GM19463 (cell line): ENCODE results near the gene NKIRAS2.
A peak's percentile ranks its signal among the peaks of the same experiment; 100 is the strongest.
"Not testable (repeated sequence)": the region's sequence is repeated elsewhere in the genome, so short reads cannot be mapped to it uniquely, and the experiment has no call there.

ENCODE experiments used
- ATAC-seq: cut with Tn5 transposase; IDR thresholded peaks from one replicate; pipeline ENCODE4 v1.9.1; 2021; ENCODE audit warnings: mild to moderate bottlenecking, moderate library complexity; ENCODE audit not compliant: unreplicated experiment

The NKIRAS2 gene

DNA sequence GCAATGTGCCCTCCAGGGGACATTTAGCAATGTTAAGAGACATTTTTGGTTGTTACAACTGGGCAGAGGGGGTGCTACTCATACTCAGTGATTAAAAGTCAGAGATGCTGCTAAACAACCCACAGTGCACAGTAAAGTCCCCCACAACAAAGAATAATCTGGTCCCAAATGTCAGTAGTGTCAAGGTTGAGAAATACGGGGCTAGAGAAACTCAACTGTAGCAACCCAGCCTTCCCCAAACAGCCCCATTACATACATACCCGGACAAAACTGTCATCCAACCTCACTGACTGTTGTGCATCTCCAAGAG, 23.1 kb upstream of the NKIRAS2 start:
- ATAC-seq: no peak

- no peak for ATAC-seq
Measured at GRCh38 chr17:41998497-41998896, 21.4 kb upstream of the NKIRAS2 start.

- no peak for ATAC-seq
Measured at GRCh38 chr17:42000413-42001133, 19.3 kb upstream of the NKIRAS2 start.

- ATAC-seq: no peak
Measured at GRCh38 chr17:42001729-42002128, 18.2 kb upstream of the NKIRAS2 start.

GRCh38 chr17:42002175-42002791, 17.6 kb upstream of the NKIRAS2 start:
- ATAC-seq: no peak

DNA sequence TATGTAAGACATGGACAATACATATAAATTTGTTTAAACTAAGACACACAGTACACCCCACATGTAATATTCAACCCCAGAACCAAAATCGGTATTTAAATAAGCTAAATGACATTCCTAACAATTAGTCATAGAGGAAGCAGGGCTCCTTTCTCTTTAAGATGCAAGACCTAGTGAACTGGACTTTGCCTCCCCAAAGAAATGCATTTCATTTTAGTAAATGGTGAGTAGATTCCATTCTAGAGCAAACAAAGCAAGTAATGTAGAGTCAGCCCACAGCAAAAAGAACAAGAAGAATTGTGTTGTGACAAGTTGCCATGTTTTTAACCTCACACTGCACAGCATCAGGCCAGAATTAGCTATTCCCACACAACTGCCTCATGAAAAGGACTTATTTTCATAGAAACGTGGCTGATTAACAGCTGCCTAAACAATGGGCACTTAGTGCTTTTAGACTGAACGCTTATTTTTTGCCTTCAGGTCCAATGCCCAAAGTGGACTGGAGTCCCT, 17.0 kb upstream of the NKIRAS2 start:
- no peak for ATAC-seq

GRCh38 chr17:42005166-42005565, 14.7 kb upstream of the NKIRAS2 start:
- no peak for ATAC-seq

GRCh38 chr17:42009170-42009569, 10.7 kb upstream of the NKIRAS2 start:
- no peak for ATAC-seq

DNA sequence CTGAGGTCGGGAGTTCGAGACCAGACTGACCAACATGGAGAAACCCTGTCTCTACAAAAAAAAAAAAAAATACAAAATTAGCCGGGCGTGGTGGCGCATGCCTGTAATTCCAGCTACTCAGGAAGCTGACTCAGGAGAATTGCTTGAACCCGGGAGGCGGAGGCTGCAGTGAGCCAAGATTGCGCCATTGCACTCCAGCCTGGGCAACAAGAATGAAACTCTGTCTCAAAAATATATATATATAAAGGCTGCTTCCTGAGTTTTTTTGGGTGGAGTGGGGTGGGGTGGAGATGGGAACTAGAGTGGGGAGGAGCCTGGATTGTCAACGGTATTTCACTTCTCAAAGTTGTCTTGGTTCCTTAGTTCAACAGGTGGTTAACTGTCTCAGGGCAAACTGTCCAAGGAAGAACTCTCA, 9.6 kb upstream of the NKIRAS2 start:
- not testable (repeated sequence) for ATAC-seq

GRCh38 chr17:42010898-42011516, 8.9 kb upstream of the NKIRAS2 start:
- no peak for ATAC-seq

DNA sequence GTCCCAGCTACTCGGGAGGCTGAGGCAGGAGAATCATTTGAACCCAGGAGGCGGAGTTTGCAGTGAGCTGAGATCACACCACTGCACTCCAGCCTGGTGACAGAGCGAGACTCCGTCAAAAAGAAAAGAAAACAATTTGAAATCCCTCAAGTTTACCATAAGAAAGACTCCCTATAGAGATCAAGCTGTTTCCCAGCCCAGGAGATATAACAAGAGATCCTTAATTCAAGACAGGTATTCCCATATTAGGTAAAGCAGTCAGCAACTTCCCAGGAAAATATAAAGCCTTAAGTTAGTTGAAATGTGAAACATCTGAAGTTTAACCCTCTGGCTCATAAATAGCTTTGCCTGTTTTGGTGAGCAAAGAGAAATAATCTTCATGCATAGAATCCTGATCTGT, 7.5 kb upstream of the NKIRAS2 start:
- ATAC-seq: not testable (repeated sequence)

- not testable (repeated sequence) for ATAC-seq
Measured at GRCh38 chr17:42013740-42014139, 6.2 kb upstream of the NKIRAS2 start.

GRCh38 chr17:42016411-42016831, 3.5 kb upstream of the NKIRAS2 start:
- ATAC-seq: no peak

GRCh38 chr17:42016941-42017865, 2.7 kb upstream of the NKIRAS2 start, which contains the start of gene DNAJC7:
TSS of gene DNAJC7 (minus strand) at chr17:42017439. CDS start at chr17:42017416, 23 bp downstream.
- peak; percentile 78 for ATAC-seq

DNA sequence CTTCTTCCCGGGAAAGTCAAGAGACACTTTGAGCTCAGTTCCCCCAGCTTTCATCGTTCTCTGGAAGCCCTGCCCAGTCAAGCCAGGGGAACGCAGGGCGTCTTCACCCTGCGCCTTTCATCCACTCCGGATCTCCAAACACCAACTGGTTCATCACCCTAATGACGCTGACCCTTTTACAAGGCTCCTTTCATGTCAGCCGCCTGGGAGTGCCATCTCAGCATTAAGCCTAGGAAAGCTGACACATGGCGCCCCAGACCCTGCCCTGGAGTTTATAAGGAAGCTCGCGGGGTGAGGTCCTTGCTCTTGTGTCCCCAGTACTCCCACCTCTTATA, 2.1 kb upstream of the NKIRAS2 start:
- ATAC-seq: no peak

- ATAC-seq: no peak
Measured at GRCh38 chr17:42018339-42018738, 1.6 kb upstream of the NKIRAS2 start.

DNA sequence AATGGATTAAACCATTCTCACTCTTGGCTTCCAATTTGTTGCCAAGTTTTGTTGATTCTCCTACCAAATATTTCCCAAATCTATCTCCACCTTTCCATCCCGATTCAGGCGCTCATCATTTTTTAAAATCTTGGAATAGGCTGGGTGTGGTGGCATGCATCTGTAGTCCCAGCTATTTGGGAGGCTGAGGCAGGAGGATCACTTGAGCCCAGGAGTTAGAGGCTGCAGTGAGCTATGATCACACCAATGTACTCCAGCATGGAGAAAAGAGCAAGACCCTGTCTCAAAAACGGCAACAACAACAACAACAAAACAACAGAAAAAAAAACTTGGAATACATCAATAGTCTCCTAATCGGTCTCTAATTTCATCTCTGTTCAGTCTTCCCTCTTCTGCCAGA, 902 bp upstream of the NKIRAS2 start:
- ATAC-seq: no peak

DNA sequence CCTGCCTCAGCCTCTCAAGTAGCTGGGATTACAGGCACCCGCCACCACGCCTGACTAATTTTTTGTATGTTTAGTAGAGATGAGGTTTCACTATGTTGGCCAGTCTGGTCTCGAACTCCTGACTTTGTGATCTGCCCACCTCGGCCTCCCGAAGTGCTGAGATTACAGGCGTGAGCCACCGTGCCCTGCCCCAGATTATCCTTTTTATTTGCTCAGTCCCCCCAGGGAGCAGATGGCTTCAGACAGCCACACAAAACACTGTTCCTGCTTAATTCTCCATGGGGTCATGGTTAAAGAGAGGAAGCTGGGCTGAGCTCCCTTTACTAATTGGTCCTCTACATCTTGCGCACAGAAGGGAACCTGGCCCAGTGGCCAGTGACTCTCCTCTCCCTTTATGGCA, 955 bp downstream of the NKIRAS2 start:
- ATAC-seq: not testable (repeated sequence)

- ATAC-seq: no peak
Measured at GRCh38 chr17:42023524-42024349, 3.8 kb downstream of the NKIRAS2 start.

- ATAC-seq: no peak
Measured at GRCh38 chr17:42025191-42025579, 5.3 kb downstream of the NKIRAS2 start.
